Erythroblast (primary cell): ENCODE results near the gene ULBP2.
A peak's percentile ranks its signal among the peaks of the same experiment; 100 is the strongest.
"Not testable (repeated sequence)": the region's sequence is repeated elsewhere in the genome, so short reads cannot be mapped to it uniquely, and the experiment has no call there.

Experiments
- DNase-seq, 2 experiments: peaks; one replicate each; lab custom pipeline; 2025; lab: John Stamatoyannopoulos, UW
- GATA1 ChIP-seq: IDR thresholded peaks from 2 replicates; pipeline ENCODE4 v1.6.1; 2011; ENCODE audit warnings: low read depth, mild to moderate bottlenecking, control low read depth, low read length, moderate library complexity
- POLR2A ChIP-seq: IDR thresholded peaks from 2 replicates; pipeline ENCODE4 v1.6.1; 2011; ENCODE audit warnings: mild to moderate bottlenecking, low read length

ULBP2 gene

DNA sequence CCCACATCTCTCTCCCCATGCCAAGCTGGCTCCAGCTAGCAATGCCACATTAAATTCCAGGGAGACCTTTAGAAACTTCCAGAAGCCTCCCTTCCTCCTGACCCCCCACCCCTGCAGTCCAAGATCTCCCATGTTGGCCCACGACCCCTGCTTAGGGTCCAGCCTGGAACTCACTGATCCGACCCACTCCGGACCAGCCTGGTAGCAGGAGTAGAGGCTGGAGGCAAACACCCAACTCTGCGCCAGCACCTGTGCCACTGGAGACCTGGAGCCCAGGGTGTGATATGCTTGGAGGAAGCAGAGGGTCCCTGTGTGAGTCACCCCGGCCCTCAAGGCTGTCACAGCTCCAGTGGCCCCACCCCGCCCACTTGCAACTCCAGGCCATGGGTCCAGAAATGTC is 18.7 kb downstream of the ULBP2 start:
- TF ChIP-seq POLR2A: no peak
- no peak for TF ChIP-seq GATA1
- DNase-seq: no peak

DNA sequence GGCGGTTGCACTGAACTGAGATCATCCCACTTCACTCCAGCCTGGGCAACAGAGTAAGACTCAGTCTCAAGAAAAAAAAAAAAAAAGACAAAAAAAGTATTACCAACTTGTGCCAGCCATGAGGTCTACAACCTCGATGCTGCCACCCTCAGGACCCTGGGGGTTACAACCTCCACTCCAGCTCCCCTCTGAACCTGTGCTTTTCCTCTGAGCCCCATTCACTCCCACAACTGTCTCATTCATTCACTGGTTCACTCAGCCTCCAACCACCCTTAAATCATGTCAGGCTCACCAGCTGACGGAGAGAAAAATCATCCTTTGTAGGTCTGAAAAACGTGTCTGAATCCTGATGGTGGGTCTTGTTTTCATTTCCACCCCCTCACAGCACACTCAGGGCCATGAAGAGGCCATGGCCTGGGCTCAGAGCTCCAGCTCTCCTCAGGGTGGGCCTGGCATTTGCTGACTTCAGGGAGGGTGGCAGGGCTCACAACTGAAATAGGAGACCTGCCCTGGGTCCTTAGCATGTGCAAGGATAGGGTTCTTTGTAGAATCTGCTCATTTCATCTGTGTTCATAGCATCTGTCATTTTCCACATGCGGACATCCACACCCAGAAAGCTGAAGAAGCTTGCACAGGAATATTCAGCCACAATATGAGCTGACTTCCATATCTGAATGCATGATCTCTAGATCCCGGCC is 20.1 kb downstream of the ULBP2 start:
- TF ChIP-seq GATA1 (no peak), POLR2A (no peak)

DNA sequence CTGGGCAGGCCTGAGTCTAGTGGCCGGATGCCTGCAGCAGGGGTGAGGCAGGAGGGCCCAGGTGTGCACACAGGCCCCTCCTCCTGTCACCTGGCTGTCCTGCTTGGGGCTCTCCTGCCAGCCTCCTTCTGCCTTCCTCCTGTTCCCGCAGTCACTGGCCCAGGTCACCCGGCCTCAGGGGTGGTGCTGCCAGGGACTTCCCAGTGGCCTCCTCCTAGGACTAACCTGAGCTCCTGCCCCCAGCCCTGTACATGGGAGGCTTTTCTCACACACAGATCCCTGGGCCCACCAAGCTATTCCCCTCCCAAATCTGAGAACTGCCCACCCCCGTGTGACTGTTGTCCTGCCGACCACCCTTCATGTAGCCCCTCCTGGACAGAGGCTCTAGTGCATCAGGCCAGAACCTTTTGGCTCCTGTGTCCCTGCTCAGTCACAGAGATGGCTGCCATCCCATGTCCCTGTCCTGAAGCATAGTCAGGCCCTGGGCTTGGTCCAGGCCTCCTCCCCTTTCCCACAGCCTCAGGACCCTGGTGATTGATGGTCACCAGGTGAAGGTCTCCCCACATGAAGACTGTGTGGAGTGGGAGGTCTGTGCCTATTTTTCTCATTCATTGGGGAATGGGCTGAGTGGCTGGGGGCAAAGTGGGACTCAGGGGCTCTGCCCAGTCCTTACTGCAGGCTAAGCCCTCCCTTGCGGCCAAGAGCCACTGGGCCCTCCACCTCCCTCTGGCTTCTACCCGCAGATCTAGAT is 20.8 kb downstream of the ULBP2 start:
- no peak for DNase-seq
- no peak for TF ChIP-seq GATA1
- no peak for TF ChIP-seq POLR2A

More for the DNA sequence above, 20.1 kb downstream of the ULBP2 start:
- peak; percentile 16 to 40 for DNase-seq

DNA sequence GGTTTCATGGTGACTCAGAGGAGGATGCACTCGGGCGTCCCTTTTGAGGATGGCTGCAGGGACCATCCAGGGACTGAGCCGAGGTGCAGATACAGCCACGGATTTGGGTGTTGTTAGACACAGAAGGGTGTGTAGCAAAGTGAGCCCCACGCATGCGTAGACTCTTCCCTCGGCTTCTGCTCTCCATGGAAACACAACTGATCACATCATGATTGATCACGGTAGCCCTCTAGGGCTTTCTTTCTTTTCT is 21.3 kb downstream of the ULBP2 start:
- peak; percentile 80 to 89 for DNase-seq
- TF ChIP-seq POLR2A (no peak), GATA1 (no peak)

DNA sequence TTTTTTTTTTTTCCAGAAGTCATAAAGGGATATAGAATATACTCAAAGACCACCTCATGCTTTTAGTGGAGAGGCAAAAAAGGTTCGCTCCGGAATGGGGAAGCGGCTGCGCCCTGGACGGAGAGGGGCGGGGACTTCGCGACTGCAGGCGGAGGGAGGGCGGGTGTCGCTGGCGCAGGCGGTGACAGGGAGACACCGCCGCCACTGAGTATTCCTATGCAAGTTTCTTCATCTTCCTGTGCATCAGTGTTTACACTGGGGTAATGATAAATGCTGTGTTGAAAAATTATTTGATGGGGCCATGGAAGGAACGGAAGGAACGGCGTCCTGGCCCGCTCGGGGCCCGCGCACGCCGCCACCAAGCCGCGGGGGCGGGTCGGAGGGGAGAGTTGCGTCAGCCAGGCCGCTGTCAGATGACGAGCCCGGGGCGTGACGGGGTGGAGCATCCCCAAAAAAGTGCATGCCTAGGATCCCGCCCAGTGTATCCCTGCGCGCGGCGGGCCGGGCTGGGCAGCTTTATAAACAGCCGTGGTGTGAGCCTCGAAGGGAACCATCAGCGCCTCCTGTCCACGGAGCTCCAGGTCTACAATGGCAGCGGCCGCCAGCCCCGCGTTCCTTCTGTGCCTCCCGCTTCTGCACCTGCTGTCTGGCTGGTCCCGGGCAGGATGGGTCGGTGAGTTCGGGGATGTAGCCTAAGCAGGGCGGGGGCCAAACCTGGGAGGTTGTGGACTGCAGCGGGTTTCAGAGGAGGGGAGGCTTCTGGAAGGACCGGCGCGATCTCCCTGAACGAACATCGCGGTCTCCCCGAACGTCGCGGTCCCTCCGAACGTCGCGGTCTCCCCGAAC is 21.9 kb downstream of the ULBP2 start, which contains the start of gene ULBP1:
TSS of gene ULBP1 (plus strand) at position 482 of the 846 bp plus-strand sequence. CDS start at position 589, 107 bp downstream.
- TF ChIP-seq GATA1 (no peak), POLR2A (peak; percentile 76)
- peak; percentile 89 to 95 for DNase-seq

DNA sequence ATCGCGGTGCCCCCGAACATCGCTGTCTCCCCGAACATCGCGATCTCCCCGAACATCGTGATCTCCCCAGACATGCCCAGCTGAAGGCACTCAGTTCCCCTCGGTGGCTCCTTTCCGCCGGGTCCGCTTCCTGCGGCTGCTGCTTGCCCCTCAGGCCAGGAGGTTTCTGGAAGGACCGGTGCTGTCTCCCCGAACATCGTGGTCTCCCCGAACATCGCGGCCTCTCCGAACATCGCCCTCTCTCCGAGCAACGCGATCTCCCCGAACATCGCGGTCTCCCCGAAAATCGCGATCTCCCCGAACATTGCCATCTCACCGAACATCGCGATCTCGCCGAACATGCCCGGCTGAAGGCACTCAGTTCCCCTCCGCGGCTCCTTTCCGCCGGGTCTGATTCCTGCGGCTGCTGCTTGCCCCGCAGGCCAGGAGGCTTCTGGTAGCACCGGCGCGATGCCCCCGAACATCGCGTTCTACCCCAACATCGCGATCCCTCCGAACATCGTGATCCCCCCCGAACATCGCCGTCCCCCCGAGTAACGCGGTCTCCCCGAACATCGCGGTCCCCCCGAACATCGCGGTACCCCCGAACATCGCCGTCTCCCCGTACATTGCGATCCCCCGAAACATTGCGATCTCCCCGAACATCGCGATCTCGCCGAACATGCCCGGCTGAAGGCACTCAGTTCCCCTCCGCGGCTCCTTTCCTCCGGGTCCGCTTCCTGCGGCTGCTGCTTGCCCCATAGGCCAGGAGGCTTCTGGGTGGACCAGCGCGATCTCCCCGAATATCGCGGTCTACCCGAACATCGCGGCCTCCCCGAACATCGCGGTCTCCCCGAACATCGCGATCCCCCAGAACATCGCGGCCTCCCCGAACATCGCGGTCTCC is 22.7 kb downstream of the ULBP2 start:
- DNase-seq: peak; percentile 53 to 71
- no peak for TF ChIP-seq POLR2A
- TF ChIP-seq GATA1: no peak

DNA sequence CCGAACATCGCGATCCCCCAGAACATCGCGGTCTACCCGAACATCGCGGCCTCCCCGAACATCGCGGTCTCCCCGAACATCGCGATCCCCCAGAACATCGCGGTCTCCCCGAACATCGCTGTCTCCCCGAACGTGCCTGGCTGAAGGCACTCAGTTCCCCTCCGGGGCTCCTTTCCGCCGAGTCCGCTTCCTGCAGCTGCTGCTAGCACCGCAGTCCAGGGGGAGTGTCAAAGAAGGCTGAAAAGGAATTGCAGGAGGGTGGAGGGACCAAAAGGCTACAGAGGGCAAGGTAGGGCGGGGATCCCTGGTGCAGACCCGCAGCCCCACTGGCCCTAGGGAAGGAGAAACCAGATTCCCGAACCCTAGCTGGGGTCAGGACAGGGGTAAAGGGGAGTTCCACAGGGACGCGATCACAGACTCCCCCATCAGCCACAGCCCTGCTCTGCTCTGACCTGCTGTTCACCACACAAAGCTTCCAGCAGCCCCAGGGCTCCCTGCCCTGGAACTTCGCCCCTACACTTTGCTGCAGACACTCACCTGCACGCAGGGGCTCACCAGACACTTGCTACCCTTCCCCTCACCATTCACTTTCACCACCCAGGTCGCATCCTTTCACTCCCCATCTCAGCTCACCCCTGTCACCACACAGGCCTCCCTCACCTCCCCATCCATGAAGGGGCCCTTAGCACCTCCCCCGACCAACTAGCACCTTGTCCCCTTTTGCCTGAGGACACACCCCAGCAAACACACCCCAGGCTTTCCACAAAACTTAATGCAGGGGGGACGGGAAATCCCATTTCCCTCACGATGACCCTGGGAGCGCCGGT is 23.6 kb downstream of the ULBP2 start:
- TF ChIP-seq POLR2A: no peak
- no peak for TF ChIP-seq GATA1
- peak; percentile 13 to 32 for DNase-seq

DNA sequence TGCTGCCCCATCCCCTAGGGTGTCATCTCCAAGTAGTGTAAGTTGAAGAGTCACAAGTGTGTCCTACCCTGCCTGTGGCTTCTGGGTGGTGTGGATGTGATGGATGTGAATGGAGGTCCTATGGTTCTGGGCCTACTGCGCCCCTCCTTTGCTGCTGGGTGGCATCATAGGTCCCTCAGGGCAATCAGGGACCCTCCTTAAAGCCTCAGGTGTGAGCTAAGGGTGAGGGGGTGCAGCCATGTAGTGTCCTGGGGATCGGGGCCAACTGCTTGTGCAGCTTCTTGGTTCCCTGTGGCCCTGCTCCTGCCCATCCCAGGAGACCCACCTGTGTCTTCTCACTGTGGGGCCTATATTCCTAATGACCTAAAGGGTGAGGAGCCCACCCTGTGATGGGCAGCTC is 24.5 kb downstream of the ULBP2 start:
- DNase-seq: not testable (repeated sequence)

DNA sequence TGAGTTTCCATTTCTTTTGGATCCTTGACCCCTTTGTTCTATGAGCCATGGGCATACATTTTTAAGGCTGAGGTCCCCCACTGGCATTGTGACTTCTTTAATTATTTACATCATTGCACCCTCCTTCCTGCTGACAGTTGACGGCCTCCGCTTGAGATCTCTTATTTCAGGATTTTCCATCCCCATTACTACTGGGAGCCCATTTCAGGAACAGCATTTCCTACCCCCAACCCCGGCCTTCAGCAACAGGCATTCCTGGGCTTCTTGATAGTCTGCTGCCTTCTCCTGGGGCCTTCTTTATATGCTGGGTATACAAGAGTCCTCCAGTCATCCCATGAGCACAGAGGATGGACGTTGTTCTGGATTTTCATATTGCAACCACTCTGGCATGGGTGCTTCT is 25.8 kb downstream of the ULBP2 start:
- TF ChIP-seq POLR2A (no peak), GATA1 (no peak)
- no peak for DNase-seq

DNA sequence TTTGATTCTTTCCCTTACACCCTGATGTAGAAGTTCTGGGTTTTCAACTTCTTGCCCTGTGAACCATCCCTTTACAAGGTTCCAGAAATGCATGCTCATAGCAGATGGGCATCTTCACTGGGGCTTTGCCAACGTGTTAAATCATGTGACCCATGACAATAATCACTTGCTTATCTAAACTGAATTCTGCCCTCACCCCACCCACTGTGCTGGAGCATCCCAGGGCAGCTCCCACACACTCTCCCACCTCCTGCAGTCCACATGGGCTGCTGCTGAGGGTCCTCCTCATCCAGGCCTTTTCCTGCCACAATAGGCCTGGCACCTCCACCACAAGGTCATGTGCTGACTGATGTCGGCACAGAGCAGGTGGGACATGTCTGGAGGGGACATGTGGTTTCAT is 26.2 kb downstream of the ULBP2 start:
- DNase-seq: not testable (repeated sequence)

DNA sequence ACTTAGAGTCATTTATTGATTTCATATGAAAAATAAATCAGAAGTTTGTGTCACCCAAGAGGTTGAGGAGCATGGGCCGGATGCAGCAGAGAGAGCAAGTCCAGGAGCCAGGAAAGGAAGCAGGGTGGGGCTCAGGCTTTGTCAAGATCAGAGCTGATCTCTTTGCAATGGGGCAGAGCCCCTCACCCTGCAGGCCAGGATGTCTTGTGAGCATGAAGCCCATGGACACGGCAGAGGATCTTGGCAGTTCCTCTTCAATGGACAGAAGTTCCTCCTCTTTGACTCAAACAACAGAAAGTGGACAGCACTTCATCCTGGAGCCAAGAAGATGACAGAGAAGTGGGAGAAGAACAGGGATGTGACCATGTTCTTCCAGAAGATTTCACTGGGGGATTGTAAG is 27.1 kb downstream of the ULBP2 start:
- not testable (repeated sequence) for DNase-seq

DNA sequence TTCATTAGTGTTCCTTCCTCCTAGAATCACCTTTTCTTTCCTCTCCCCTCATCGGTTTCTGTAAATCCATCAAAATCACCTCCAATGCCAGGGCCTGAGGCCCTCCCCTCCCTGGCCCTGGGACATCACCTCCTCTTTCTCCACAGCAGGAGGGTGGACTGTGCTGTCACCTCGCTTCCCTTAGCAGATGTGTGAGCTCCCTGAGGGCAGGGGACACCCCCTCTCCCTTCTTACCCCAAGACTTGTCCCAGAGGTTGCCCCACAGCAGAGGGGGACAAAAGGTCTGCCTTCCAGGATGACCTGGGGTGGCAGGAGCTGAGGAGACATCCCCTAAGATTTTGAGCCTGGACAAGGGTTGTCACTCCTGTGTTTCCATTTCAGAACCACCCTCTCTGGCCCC is 27.8 kb downstream of the ULBP2 start:
- no peak for DNase-seq
- no peak for TF ChIP-seq POLR2A
- TF ChIP-seq GATA1: no peak

DNA sequence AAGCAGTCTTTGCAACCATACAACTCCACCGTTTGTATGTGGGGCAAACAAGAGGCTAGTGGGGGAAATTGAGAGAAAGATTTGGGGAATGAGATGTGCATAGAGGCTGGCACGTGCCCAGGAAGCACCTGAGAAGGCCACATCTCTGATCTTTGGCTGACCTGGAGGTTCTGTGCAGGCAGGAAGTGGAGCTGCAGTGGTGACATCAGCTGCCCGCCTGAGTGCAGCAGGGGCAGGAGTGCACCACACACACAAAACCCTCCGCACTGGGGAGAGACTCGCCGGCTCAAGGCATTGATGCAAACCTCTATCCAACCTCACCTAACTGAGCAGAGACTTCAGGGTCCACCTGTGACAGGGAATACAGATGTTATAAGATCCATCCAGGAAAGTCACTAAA is 32.6 kb downstream of the ULBP2 start:
- not testable (repeated sequence) for DNase-seq
